Esophagus mucosa (tissue), 1 donor: ENCODE results near the gene ZBTB39. TPM values are rescaled to one million over a fixed set of nuclear protein-coding genes. Genes with fewer than 3 reads are reported as not detected.
"Not testable (repeated sequence)": the region's sequence is repeated elsewhere in the genome, so short reads cannot be mapped to it uniquely, and the experiment has no call there.

Experiments
- ATAC-seq: fragments of 200-7000 bp; cut with Tn5 transposase; one replicate; pipeline ENCODE4 v1.9.1; 2020
- total RNA-seq: library from RNA; stranded (reverse); gene quantifications from one replicate; pipeline ENCODE4 v1.2.4, GENCODE V29; 2023
- donor health status: DM: yes; HTN: yes; CAD: no.

ZBTB39 gene, protein sequence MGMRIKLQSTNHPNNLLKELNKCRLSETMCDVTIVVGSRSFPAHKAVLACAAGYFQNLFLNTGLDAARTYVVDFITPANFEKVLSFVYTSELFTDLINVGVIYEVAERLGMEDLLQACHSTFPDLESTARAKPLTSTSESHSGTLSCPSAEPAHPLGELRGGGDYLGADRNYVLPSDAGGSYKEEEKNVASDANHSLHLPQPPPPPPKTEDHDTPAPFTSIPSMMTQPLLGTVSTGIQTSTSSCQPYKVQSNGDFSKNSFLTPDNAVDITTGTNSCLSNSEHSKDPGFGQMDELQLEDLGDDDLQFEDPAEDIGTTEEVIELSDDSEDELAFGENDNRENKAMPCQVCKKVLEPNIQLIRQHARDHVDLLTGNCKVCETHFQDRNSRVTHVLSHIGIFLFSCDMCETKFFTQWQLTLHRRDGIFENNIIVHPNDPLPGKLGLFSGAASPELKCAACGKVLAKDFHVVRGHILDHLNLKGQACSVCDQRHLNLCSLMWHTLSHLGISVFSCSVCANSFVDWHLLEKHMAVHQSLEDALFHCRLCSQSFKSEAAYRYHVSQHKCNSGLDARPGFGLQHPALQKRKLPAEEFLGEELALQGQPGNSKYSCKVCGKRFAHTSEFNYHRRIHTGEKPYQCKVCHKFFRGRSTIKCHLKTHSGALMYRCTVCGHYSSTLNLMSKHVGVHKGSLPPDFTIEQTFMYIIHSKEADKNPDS
- 2.6 TPM for total RNA-seq

DNA sequence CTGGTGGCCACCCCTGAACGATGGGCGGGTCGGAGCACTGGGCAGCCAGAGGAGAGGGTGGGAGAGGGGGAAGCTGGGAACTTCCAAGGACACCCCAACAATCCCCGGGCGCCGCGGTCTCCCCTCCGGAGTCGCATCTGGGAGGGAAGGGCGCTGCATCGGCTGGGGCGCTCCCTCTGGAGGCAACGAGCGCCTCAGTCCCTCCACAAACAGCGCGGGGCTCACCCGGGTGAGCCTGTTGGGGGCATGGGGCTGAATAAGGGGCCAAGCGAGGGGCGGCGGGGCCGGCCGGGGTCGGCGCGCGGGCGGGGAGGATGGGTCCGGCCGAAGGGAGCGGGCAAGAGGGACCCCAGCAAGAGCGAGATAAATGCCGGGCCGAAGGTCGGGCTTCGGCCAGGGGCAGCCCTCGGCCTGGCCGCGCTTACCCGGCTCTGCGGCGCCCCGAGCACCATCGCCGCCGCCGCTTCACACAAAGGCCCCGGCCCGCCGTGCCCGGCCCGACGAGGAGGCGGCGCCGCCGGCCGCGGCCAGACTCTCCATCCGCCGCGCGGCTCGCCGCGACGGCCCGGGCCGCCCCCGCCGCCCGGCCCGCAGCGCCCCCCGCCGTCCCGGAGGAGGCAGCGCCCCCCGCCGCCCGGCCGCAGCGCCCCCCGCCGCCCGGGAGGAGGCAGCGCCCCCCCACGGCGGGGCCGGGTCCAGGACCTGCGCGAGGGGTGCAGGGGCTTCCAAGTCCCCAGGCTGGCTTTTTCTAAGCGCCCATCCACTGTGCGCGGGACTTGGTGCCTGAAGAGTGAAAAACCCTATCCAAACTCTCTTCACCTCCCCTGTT is at the start of gene ZBTB39:
ZBTB39 (minus strand) TSS at position 567 of the 829 bp plus-strand sequence. CDS start 1,629 bp downstream, outside the sequence.
- peak; percentile 46 for ATAC-seq

DNA sequence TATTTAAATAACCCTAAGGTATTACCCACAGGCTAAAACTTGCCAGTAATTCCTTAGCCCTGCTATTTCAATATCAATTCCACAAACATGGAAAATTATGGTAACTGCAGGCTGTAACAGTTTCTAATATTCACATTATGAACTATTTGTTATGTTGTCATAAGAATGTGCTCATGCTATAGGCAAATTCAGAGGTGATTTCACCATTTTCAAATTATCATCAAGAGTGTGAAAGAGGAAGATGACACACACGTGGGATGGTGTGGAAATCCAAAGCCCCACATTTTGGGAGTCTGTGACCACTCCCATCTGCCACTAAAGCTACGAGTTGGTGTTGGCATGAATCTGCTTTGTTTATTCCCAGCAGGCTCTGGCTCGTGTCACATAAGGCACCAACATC is 49.5 kb upstream of the ZBTB39 start:
- no peak for ATAC-seq

DNA sequence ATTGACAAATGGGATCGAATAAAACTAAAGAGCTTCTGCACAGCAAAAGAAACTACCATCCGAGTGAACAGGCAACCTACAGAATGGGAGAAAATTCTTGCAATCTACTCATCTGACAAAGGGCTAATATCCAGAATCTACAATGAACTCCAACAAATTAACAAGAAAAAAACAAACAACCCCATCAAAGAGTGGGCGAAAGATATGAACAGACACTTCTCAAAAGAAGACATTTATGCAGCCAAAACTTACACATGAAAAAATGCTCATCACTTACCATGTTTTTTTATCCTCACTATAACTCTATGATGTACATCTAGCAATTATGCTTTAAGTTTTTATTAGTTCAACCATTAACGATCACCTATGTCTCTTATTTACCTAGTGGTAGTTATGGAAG is 47.6 kb upstream of the ZBTB39 start:
- ATAC-seq: not testable (repeated sequence)

DNA sequence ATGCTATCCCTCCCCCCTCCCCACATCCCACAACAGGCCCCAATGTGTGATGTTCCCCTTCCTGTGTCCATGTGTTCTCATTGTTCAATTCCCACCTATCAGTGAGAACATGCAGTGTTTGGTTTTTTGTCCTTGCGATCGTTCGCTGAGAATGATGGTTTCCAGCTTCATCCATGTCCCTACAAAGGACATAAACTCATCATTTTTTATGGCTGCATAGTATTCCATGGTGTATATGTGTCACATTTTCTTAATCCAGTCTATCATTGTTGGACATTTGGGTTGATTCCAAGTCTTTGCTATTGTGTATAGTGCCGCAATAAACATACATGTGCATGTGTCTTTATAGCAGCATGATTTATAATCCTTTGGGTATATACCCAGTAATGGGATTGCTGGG is 46.8 kb upstream of the ZBTB39 start:
- ATAC-seq: not testable (repeated sequence)

DNA sequence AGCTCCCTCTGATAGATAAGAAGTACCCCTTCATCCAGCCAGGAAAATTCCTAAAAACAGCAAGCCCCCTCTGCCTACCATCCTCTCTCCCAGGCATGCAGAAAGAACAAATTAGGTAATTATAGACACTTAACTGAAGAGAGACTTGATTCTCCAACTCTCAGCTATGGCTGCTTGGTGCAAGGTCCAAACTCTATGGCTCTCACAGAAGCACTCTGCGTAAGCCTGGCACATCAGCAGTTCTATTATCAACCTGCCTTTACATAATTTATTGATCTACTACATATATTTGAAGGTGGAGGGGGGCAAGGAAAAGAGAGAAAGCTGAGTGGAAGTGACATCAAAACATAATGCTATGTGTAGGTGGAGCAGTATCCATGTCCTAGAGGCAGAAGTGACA is 44.7 kb upstream of the ZBTB39 start:
- no peak for ATAC-seq

DNA sequence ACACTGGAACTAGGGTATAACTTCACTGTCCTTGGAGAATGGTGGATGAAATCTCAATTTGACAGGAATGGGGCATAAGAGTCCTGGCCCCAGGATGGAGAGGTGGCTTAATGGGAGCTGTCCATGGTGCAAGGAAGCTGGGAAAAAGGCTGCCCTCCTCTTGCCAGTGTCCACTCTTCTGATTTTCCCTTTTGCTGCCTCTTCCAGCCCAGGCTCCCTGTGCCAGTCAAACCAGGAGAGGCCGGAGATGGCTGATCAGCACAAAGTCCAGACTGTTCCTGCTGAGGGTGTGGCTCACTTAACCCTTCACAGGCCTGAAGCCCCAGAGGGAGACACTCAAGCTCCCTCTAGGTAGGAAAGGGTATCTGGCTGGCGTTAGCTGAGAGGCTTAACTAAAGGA is 43.5 kb upstream of the ZBTB39 start, which contains the start of gene MYO1A:
MYO1A (minus strand) TSS at position 240 of the 400 bp plus-strand sequence. CDS start 1,806 bp downstream, outside the sequence.
- no peak for ATAC-seq

DNA sequence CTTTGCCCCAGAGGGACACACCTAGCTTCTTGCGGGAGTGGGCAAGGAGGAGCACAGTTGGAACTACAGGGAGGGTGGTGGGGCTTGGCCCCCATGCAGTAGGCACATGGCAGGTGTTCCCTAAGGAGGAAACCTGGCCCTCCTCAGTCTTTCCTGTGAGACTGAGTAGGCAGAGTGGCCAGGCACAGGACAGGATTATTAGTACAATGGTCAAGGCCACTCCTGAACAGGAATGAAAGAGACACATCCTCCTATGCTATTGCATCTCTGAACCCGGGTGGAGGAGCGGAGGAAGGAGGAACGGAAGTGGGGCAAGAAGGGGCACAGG is 42.7 kb upstream of the ZBTB39 start:
- no peak for ATAC-seq

DNA sequence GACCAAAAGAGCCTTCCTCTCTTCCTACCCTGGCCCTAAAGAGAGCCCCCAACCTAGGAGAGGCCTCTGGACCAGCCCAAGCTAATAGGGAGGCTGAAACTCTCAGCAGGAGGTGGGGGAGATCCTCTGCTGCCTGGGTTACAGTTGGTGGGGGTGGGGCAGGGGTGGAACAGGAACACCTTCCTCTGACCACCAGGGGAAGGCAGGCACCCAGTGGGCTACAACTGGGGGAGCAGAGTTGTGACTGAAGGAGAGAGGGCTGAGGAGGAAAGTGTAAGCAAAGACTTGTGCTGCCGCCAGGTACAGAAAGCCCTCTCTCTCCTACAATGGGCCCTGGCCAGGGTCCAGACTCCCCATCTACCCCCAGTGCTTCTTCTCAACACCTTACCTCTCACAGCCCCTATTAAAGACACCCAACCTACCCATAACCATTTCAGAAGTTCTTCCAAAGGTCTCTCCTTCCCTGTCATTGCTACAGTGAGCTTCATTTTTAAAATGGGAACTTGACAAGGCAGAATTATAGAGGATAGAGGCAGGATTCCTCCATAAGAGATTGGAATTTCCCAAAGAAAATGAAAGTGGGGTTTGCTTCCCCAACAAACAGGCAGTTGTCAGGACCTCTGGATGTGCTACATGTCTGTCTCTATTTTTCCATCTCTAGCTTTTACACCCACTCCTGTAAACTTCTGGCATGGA is 42.2 kb upstream of the ZBTB39 start:
- no peak for ATAC-seq

DNA sequence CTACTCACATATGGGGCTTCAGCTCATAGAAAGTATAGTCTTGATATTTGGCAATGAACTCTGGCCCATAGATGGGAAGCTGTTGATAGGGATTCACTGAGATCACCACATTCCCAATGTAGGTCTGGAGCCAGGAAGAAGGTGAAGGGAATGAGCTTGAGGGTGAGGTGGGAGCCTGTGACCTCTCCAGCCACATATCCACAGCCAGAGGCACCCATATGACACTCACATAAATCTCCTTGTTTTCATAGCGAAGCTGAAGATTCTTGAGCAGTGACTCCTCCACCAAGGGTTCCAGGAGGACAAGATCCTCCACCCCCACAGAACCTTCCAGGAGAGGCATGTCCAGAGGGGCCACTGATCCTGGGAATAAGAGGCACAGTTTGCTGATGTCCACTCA is 41.6 kb upstream of the ZBTB39 start:
- no peak for ATAC-seq

DNA sequence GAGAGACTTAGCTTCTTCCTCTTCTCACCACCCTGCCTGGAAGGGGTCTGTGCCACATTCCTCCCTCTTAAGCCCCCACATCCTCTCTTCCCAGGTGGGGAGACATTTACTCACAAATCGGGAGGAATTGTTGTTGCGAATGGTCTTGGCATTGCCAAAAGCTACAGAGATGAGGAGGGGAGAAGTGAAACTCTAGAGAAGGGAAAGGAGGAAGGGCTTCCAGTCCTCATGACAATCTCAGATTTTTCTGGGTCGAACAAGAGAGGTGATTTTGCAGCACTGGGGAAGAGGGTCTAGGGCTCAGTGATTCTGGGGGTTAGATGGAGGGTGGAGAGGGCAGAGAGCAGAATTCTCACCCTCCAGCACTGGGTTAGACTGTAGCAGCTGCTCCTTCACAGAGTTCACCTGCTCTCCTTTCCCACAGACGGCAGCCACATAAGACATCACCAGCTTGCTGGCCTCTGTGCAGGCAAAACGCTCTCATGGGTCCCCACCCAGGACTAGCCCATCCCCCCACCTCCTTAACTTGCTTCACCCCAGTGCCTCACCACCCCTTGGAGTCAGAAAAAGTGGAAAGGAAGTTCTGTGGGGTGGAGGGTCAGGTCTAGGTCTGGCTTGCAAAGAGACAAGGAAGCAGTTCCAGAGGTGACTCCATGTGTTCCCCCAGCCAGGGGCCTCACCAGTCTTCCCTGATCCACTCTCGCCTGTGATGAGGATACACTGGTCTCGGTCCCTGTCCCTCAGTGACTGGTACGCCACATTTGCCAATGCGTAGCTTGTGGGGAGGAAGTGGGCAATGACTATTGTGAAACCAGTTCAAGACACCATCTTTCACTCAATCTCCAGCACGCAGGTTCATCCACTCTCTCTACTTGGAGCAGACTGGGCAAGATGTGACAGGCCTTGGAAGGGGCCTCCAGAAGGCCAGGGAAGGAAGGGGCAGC is 40.9 kb upstream of the ZBTB39 start:
- ATAC-seq: no peak

DNA sequence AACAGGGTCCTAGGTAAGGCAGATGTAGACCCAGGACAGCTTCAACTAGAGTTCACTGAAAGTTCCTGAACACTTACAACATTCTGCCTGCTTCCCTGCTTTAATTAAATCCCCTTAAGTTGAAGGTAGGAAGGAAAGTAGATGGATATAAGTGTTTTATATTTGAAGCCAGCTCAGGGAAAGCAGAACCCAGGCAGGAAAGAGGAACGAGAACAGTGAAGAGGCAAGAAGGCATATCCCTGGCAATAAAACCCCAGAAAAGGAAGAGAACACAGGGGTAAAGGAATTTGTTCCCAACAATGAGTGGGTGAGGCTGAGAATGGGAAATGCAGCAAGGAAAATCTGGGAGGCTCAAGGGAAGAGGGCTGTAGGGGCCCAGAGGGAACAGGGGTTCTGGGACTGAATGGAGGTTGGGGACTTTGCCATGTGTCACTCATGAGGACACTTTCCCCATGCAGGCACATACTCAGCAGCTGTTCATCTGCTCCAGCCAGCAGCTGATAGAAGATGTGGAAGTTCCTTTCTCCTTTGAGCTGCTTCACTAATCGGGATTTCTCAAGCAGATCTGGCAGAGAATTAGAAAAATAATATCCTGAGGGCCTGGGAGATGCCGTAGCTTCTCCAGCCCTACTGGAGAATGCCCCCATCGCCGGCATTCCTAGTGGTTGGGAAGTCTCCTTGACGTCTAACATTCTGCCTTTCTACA is 39.9 kb upstream of the ZBTB39 start:
- ATAC-seq: no peak

DNA sequence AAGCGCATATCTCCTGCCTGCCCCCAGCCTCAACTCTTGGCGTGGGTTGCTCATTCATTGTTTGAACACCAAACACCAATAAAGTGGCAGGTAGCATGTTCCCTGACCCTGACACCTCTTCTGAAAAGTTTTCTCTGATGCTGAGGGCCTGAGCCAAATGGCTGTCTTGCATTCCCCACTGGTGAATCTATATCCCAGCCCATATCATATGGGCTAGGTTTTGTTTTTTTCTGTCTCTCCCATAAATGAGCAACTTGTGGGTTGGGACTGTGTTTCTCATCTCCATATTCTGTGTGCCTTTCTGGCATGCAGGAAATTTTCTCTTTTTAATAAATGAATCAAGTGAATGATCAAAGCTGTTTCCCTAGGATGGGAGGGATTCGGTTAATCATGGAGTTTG is 38.5 kb upstream of the ZBTB39 start:
- no peak for ATAC-seq

DNA sequence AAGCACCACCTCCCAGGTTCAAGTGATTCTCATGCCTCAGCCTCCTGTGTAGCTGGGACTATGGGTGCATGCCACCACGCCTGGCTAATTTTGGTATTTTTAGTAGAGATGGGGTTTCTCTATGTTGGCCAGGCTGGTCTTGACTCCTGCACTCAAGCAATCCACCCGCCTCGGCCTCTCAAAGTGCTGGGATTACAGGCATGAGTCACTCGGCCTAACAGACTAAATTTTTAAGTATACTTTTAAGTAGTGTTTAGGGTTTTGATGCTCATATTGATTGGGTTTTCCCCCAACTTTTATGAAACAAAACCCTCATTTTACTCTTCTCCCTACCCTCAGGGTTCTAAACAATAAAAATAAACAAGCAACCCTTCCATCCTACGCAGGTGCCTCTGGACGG is 38.1 kb upstream of the ZBTB39 start:
- ATAC-seq: no peak

DNA sequence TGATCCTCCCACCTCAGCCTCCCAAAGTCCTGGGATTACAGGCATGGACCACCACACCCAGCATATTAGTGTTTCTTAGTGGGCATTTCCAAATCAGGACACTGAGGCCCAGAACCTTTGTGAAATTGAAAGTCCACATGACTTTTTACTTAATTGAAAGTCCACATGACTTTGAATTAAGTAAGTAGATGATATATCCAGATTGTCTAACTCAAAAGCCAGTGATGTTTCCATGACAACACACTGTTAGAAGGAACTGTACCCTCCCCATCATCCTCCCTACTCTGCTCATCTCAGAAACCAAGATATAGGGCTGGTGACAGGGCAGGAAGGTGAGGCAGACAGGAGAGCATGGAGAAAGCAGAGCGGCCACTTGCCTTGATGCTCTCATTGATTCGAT is 36.3 kb upstream of the ZBTB39 start:
- no peak for ATAC-seq

DNA sequence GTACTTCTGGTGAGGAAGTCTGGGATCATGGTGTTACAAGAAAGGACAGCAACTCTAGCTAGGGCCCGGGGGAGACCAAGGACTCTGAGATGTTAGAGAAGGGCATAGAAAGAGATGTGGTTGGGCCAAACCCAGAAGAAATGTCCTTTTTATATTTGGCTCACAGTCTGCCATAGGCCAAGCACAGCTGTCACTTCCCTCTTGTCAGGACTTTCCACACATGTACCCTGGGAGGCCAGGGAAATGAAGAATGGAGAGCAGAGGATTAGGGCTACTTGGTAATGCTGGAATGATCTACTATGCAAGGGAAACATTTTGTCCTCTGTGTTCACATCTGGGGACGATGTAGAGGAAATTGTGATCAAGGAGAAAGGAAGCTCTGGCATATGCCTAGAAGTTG is 34.4 kb upstream of the ZBTB39 start:
- no peak for ATAC-seq

DNA sequence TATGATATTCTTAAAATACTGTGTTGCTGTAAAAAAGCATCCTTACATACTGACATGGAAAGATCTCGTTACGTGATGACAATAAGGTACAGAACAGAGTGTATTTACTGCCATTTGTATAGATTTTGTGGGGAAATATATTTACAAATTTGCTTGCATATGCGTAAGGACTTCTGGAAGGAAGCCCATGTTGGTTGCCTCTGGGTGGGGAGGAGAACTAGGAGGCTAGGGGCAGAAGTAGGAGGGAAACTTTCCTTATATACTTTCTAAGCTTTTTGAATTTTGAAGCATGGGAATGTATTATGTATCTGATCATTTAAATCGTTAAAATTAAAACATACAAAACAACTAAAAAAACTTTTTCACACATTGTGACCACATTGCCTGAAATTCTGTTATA is 33.9 kb upstream of the ZBTB39 start:
- ATAC-seq: no peak

DNA sequence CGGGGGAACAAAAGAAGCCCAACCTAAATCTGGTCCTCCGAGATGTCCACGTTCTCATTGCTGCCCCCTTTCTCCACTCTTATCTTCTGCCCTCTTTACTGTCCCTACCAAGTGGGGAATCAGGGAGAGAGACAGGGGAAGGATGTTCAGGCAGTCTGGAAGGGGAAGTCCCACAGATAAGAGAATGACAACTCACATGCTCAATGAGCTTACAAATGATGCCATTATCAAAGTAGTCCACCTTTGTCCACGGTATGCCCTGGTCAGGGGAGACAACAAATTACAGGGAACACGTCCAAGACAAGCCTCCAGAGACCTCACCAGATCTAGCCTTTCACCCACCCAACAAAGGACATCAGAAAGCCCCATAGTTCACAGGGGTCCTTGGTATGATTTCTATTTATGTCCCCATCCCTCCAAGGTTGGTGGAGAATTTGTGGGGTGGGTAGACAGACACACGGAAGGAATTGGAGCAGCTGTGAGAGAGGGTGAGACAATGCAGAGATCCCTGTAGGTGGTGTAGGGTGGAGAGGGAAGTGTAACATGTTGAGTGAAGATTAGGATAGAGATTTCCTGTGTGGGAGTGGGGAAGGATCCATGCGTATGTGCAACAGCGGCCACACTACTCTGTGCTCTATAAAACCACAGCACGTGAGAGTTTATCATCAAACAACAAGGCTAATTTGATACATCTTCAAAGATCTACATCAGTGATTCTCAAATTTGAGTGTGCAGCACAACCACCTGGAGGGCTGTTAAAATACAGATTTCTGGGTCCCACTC is 32.9 kb upstream of the ZBTB39 start:
- ATAC-seq: no peak

DNA sequence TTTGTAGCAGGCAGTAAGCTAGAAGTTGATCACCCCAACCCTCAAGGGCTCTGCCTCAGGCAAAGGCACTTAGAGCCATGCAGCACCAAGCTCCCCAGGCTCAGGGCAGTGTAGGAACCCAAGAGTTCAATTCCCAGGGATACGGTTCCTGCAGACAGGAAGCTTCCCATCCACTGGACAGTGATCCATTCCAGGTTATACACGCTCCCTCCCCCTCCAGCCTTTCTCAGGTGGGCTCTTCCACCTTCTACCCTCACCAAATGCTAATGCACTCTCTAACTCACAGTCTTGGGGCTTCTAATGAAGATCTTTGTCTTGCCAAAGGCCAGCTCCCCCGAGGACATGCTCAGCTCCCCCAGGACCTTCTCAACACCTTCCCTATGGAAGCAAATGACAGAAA is 30.9 kb upstream of the ZBTB39 start:
- ATAC-seq: no peak

DNA sequence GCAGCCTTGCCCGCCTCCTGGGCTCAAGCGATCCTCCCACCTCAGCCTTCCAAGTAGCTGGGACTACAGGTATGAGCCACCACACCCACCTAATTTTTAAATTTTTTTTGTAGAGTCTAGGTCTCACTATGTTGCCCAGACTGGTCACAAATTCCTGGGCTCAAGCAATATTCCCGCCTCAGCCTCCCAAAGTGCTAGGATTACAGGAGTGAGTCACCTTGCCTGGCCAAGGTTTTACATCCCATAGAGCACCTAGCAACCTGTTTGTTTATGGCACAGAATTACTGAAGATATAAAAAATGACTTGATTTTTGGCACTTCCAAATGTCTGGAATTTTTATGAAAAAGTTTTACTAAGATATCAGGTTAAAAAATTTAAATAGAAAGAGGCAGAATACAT is 27.1 kb upstream of the ZBTB39 start:
- no peak for ATAC-seq

DNA sequence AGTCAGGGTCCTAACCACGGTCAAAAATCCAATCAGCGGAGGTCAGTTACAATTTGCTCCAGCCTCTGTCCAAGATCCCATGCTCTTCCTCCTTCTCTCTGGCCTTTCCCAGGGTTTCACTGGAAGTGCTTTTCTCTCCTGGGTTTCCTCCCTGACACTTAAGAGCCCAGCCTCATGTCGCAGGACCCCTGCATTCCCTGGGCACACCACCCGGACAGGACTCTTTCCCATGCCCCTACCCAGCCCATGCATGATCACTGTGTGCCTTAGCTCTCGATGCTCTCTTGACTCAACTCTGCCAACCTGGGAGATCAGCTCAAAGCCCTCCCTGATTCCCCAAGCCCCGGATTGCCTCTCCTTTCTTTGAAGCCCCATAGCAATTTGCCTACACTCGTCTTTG is 25.4 kb upstream of the ZBTB39 start:
- no peak for ATAC-seq
